B cell (primary cell): ENCODE results near the gene TENT4A. TPM values are rescaled to one million over a fixed set of nuclear protein-coding genes. Genes with fewer than 3 reads are reported as not detected.

ENCODE experiments used
- ATAC-seq: fragments of 200-7000 bp; cut with Tn5 transposase; one replicate; pipeline ENCODE4 v1.10.0; 2021; ENCODE audit warnings: low read depth, mild to moderate bottlenecking, moderate number of reproducible peaks, moderate library complexity
- CTCF ChIA-PET: fragments of 350-600 bp; sonication (Branson Sonifier 250); formaldehyde crosslinking; loops from one replicate; lab custom pipeline; 2021; ENCODE audit warnings: antibody characterized with exemption, inconsistent platforms; lab: Charles Lee
- POLR2A ChIA-PET: fragments of 350-600 bp; sonication (Branson Sonifier 250); formaldehyde crosslinking; loops from one replicate; lab custom pipeline; 2021; ENCODE audit warnings: antibody characterized with exemption; lab: Charles Lee
- DNase-seq: peaks from one replicate; pipeline ENCODE4 v3.0.0; 2013
- H2AFZ ChIP-seq: 2 replicates; pipeline ENCODE4 v1.6.1; 2012; ENCODE audit warnings: mild to moderate bottlenecking, low read depth, low read length; ENCODE audit not compliant: insufficient read depth, poor library complexity, severe bottlenecking
- H3K27ac ChIP-seq, 2 donors: 1 replicate in 1 of 2; 2 replicates in 1 of 2; pipeline ENCODE4 v1.5.1; 2012 to 2013; ENCODE audit warnings: low read length in 2 of 2, mild to moderate bottlenecking in 2 of 2, moderate library complexity in 1 of 2
- H3K27me3 ChIP-seq, 4 experiments: fragments of 200-600 bp in 1 of 4; sonication (generic) in 1 of 4; replicated peaks in 1 of 4; 1 replicate in 2 of 4; 2 replicates in 2 of 4; pipeline versions ENCODE4 v1.6.1 to v1.7.0; 2013 to 2016; ENCODE audit warnings: low read length in 3 of 4, mild to moderate bottlenecking in 2 of 4, mixed read lengths in 1 of 4, moderate library complexity in 1 of 4; ENCODE audit not compliant: insufficient read depth in 4 of 4, control insufficient read depth in 3 of 4; ENCODE audit errors: control extremely low read depth in 1 of 4
- H3K36me3 ChIP-seq, 2 experiments: replicated peaks in 1 of 2; 1 replicate in 1 of 2; 2 replicates in 1 of 2; pipeline versions ENCODE4 v1.6.1 to v1.7.1; 2013; ENCODE audit warnings: low read length in 1 of 2; ENCODE audit not compliant: insufficient read depth in 2 of 2, control insufficient read depth in 1 of 2; ENCODE audit errors: control extremely low read depth in 1 of 2, extremely low read depth in 1 of 2
- H3K4me1 ChIP-seq, 2 donors: fragments of 200-600 bp in 1 of 2; sonication (generic) in 1 of 2; 1 replicate in 1 of 2; 2 replicates in 1 of 2; pipeline versions ENCODE4 v1.5.1 to v1.6.1; 2013 to 2017; ENCODE audit warnings: low read length in 2 of 2; ENCODE audit not compliant: control insufficient read depth in 2 of 2, insufficient read depth in 2 of 2
- H3K4me2 ChIP-seq: replicated peaks from 2 replicates; pipeline ENCODE3; 2012; ENCODE audit warnings: mild to moderate bottlenecking, low read depth, low read length; ENCODE audit not compliant: poor library complexity, severe bottlenecking
- H3K4me3 ChIP-seq, 5 experiments: fragments of 200-600 bp in 1 of 5; sonication (generic) in 1 of 5; 1 replicate in 3 of 5; 2 replicates in 2 of 5; pipeline versions ENCODE4 v1.5.1 to v1.7.0; 2011 to 2016; ENCODE audit warnings: low read length in 4 of 5, mild to moderate bottlenecking in 4 of 5, low read depth in 2 of 5, control low read depth in 1 of 5, moderate library complexity in 1 of 5; ENCODE audit not compliant: insufficient read depth in 1 of 5; ENCODE audit errors: control extremely low read depth in 1 of 5, extremely low read depth in 1 of 5
- H3K79me2 ChIP-seq: fragments of 200-600 bp; sonication (generic); one replicate; pipeline ENCODE4 v1.6.0; 2016; ENCODE audit warnings: low read length; ENCODE audit not compliant: control insufficient read depth, insufficient read depth
- H3K9ac ChIP-seq: fragments of 200-600 bp; sonication (generic); 2 replicates; pipeline ENCODE4 v1.6.1; 2017; ENCODE audit warnings: mild to moderate bottlenecking, low read length, moderate library complexity
- H3K9me3 ChIP-seq, 3 donors: one replicate each; pipeline versions ENCODE4 v1.6.1 to v1.7.1; 2013; ENCODE audit warnings: low read length in 2 of 3; ENCODE audit not compliant: control insufficient read depth in 2 of 3, insufficient read depth in 1 of 3; ENCODE audit errors: control extremely low read depth in 1 of 3
- H4K20me1 ChIP-seq: 2 replicates; pipeline ENCODE4 v1.6.0; 2012; ENCODE audit warnings: mild to moderate bottlenecking, low read length; ENCODE audit not compliant: insufficient read depth, control insufficient read depth, poor library complexity, severe bottlenecking
- H3K27ac Mint-ChIP-seq: one replicate; pipeline ENCODE4 v1.8.0; 2021; ENCODE audit warnings: mixed read lengths
- H3K27me3 Mint-ChIP-seq: one replicate; pipeline ENCODE4 v1.8.0; 2021; ENCODE audit warnings: mixed read lengths
- H3K4me1 Mint-ChIP-seq: one replicate; pipeline ENCODE4 v1.8.0; 2021; ENCODE audit warnings: mixed read lengths
- H3K4me3 Mint-ChIP-seq: one replicate; pipeline ENCODE4 v1.8.0; 2021; ENCODE audit warnings: mixed read lengths
- H3K9me3 Mint-ChIP-seq: one replicate; pipeline ENCODE4 v1.8.0; 2022; ENCODE audit warnings: mixed read lengths; ENCODE audit not compliant: insufficient read depth
- EZH2 ChIP-seq: IDR thresholded peaks from 2 replicates; pipeline ENCODE4 v1.6.1; 2012; ENCODE audit warnings: borderline replicate concordance, low read depth, mild to moderate bottlenecking, moderate library complexity, low read length; ENCODE audit not compliant: insufficient read depth, poor library complexity, severe bottlenecking
- WGBS: methylation state at CpG from one replicate; pipeline ENCODE4 v1.1.5; 2013; ENCODE audit warnings: missing lambda C conversion rate; ENCODE audit not compliant: insufficient coverage; 5-methylcytosine and 5-hydroxymethylcytosine counted together
- intact Hi-C: fragments of 100-400 bp; cut with micrococcal nuclease; formaldehyde crosslinking; loops from one replicate; pipeline ENCODE4 v1.10.0; 2022
- polyA plus RNA-seq: library from polyadenylated mRNA; depleted of rRNA; stranded (reverse); fragments of >200 nt; gene quantifications from 2 replicates; pipeline ENCODE4 v1.2.3, GENCODE V29; 2012
- total RNA-seq, 2 donors: library from RNA; stranded (reverse); fragments of 120-200 nt in 1 of 2; gene quantifications; 1 replicate in 1 of 2; 2 replicates in 1 of 2; pipeline versions ENCODE4 v1.2.3 to v1.2.4, GENCODE V29; 2013 to 2022
- TF ChIP-seq, protein P1 (sequence below): fragments of 200-600 bp; IDR thresholded peaks from one replicate; pipeline ENCODE4 v1.8.0; 2022; ENCODE audit warnings: antibody characterized with exemption, mild to moderate bottlenecking

The TENT4A gene
- total and polyA plus RNA-seq, 2 donors (not counting 1 experiment from before 2014, with no cell fraction given) = 18.5 to 63.6 TPM

DNA sequence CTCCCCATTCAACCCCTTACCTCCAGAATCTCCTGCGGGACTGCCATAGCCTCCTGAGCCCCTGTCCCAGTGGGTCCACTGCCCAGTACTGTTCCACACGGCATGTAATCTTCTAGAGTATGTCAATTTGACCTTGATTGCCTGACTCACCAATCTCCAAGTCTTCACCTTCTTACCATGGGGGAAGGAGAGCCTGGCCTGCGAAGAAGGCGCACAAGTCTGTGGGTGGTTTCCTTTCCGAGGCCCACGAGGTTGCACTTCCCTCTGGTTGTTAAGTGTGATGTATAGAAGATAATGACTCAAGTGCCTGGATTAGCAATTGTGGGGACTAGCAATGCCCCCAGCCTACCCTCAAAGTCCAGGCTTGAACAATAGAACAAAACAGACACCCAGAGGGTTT is 8.1 kb upstream of the TENT4A start:
- CTCF ChIA-PET = no interaction called here
- no peaks in the 10 kb centered on the region for H3K79me2 ChIP-seq
- Mint-ChIP-seq H3K4me1 (peaks cover 2% of the 10 kb centered on the region), H3K4me3 (no peak overlapping the region), H3K9me3 (no peaks in the 10 kb centered on the region), H3K27ac (no peak overlapping the region), H3K27me3 (peaks cover 10% of the 10 kb centered on the region)
- no peak overlapping the region for H3K4me2 ChIP-seq
- no peaks in the 10 kb centered on the region for H3K9me3 ChIP-seq
- DNase-seq = no peak
- H3K27me3 ChIP-seq = peaks cover 0 to 15% (median 7%) of the 10 kb centered on the region in 4 experiments
- no peaks in the 10 kb centered on the region for H3K36me3 ChIP-seq
- H3K9ac ChIP-seq = no peak overlapping the region
- no peak for ATAC-seq
- H3K4me3 ChIP-seq = no peak overlapping the region
- intact Hi-C loops = no loop called here
- 94% methylated on average over 2 of the region's 6 CpGs for WGBS
- no peaks in the 10 kb centered on the region for H4K20me1 ChIP-seq
- H3K27ac ChIP-seq = no peak overlapping the region
- no peak overlapping the region for H2AFZ ChIP-seq
- TF ChIP-seq EZH2 = no peak
- TF ChIP-seq, protein P1, sequence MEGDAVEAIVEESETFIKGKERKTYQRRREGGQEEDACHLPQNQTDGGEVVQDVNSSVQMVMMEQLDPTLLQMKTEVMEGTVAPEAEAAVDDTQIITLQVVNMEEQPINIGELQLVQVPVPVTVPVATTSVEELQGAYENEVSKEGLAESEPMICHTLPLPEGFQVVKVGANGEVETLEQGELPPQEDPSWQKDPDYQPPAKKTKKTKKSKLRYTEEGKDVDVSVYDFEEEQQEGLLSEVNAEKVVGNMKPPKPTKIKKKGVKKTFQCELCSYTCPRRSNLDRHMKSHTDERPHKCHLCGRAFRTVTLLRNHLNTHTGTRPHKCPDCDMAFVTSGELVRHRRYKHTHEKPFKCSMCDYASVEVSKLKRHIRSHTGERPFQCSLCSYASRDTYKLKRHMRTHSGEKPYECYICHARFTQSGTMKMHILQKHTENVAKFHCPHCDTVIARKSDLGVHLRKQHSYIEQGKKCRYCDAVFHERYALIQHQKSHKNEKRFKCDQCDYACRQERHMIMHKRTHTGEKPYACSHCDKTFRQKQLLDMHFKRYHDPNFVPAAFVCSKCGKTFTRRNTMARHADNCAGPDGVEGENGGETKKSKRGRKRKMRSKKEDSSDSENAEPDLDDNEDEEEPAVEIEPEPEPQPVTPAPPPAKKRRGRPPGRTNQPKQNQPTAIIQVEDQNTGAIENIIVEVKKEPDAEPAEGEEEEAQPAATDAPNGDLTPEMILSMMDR = no peak
- POLR2A ChIA-PET = no interaction called here
- no peaks in the 10 kb centered on the region for H3K4me1 ChIP-seq

DNA sequence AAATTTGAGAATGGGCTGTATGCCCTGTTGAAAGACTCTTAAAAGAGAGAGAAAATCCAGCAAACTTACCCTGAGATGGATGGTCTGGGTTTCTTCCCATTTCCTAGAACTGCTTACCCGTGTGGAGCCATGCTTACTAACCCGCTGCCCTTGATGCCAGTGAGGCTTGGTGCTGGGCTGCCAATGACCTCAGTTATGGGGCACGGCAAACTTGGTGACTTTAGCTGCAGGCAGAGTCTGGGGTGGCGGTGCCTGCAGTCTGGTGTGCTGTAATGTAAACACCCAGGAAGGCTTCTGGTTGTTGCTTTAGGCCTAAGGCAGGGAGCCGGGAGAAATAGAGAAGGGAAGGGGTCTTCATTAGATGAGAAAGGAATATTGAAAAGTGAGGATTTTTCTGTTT is 7.3 kb upstream of the TENT4A start:
- CTCF ChIA-PET = no interaction called here
- no peak overlapping the region for H3K4me3 Mint-ChIP-seq
- ATAC-seq (no peak), DNase-seq (no peak)
- no peaks in the 10 kb centered on the region for H3K9me3 Mint-ChIP-seq
- H3K4me1 Mint-ChIP-seq = peaks cover 6% of the 10 kb centered on the region
- Histone ChIP-seq H3K9me3 (no peaks in the 10 kb centered on the region), H3K4me2 (no peak overlapping the region), H3K36me3 (no peaks in the 10 kb centered on the region), H3K4me1 (no peaks in the 10 kb centered on the region), H3K27ac (no peak overlapping the region), H3K79me2 (no peaks in the 10 kb centered on the region), H2AFZ (no peak overlapping the region), H3K27me3 (peaks cover 0 to 6% (median 2%) of the 10 kb centered on the region in 4 experiments), H3K4me3 (no peak overlapping the region), H3K9ac (no peak overlapping the region), H4K20me1 (no peaks in the 10 kb centered on the region)
- H3K27me3 Mint-ChIP-seq = peaks cover 1% of the 10 kb centered on the region
- TF ChIP-seq EZH2 = no peak
- TF ChIP-seq, protein P1 = no peak
- 92% methylated on average over 4 of the region's 5 CpGs for WGBS
- intact Hi-C loops = no loop called here
- H3K27ac Mint-ChIP-seq = no peak overlapping the region
- POLR2A ChIA-PET = no interaction called here
